Measurements from ENCODE around the gene EXOC3L4. TPM values are rescaled to one million over a fixed set of nuclear protein-coding genes. Genes with fewer than 3 reads are reported as not detected.

EXOC3L4 gene
- total RNA-seq, 1 donor from 2014 or later = not detected

- FAIRE-seq = no peak
Observed at GRCh38 chr14:103067231-103067954, 27.1 kb upstream of the EXOC3L4 start.

GRCh38 chr14:103068351-103069073 lies 26.0 kb upstream of the EXOC3L4 start:
- no peaks in the 10 kb centered on the region for H3K36me3 Mint-ChIP-seq (ENCODE audit: low read depth, unreplicated experiment)
- no peak for FAIRE-seq

More at GRCh38 chr14:103067231-103067954, 27.1 kb upstream of the EXOC3L4 start:
- peak overlapping the region; percentile 23 for H3K27ac Mint-ChIP-seq (ENCODE audit: unreplicated experiment)
- H3K4me1 Mint-ChIP-seq (ENCODE audit: low read depth, unreplicated experiment) = peaks cover 2% of the 10 kb centered on the region
- H3K36me3 Mint-ChIP-seq (ENCODE audit: low read depth, unreplicated experiment) = no peaks in the 10 kb centered on the region
- Histone ChIP-seq H3K27ac (ENCODE audit: low read depth, low read length) (no peak overlapping the region), H3K4me1 (ENCODE audit: insufficient read depth, low read length) (no peaks in the 10 kb centered on the region), H3K36me3 (ENCODE audit: insufficient read depth, low read length) (no peaks in the 10 kb centered on the region), H4K20me1 (ENCODE audit: insufficient read depth, low read length) (no peaks in the 10 kb centered on the region), H3K9me3 (ENCODE audit: insufficient read depth, low read depth, low read length) (no peaks in the 10 kb centered on the region), H3K79me2 (ENCODE audit: insufficient read depth, low read length) (no peaks in the 10 kb centered on the region), H3K9ac (ENCODE audit: low read length) (no peak overlapping the region), H3K4me2 (ENCODE audit: low read length) (no peak overlapping the region), H3K4me3 (ENCODE audit: insufficient read depth, low read depth, low read length) (no peak overlapping the region), H3K27me3 (ENCODE audit: insufficient read depth, low read length) (no peaks in the 10 kb centered on the region), H2AFZ (ENCODE audit: low read depth, low read length) (no peak overlapping the region)
- peaks cover 8% of the 10 kb centered on the region for H3K27me3 Mint-ChIP-seq (ENCODE audit: low read depth, unreplicated experiment)
- DNase-seq (ENCODE audit: low read depth) = peak; percentile 34
- TF ChIP-seq EZH2 (IDR thresholded peaks at IDR 0.05; ENCODE audit: insufficient read depth, low read length) = no peak
- TF ChIP-seq CTCF (IDR thresholded peaks at IDR 0.05; ENCODE audit: insufficient read depth, low read depth, low read length) = no peak
- H3K9me3 Mint-ChIP-seq (ENCODE audit: unreplicated experiment) = no peaks in the 10 kb centered on the region
- H3K4me3 Mint-ChIP-seq (ENCODE audit: unreplicated experiment) = no peak overlapping the region

More at GRCh38 chr14:103068351-103069073, 26.0 kb upstream of the EXOC3L4 start:
- no peaks in the 10 kb centered on the region for H3K27me3 ChIP-seq (ENCODE audit: insufficient read depth, low read length)
- peaks cover 2% of the 10 kb centered on the region for H3K4me1 Mint-ChIP-seq (ENCODE audit: low read depth, unreplicated experiment)
- no peak overlapping the region for H3K27ac ChIP-seq (ENCODE audit: low read depth, low read length)
- no peak overlapping the region for H3K4me3 ChIP-seq (ENCODE audit: insufficient read depth, low read depth, low read length)
- no peak for DNase-seq (ENCODE audit: low read depth)
- H3K9ac ChIP-seq (ENCODE audit: low read length) = no peak overlapping the region
- no peaks in the 10 kb centered on the region for H3K79me2 ChIP-seq (ENCODE audit: insufficient read depth, low read length)
- no peak overlapping the region for H3K4me3 Mint-ChIP-seq (ENCODE audit: unreplicated experiment)
- H2AFZ ChIP-seq (ENCODE audit: low read depth, low read length) = no peak overlapping the region
- peaks cover 12% of the 10 kb centered on the region for H3K27me3 Mint-ChIP-seq (ENCODE audit: low read depth, unreplicated experiment)
- no peaks in the 10 kb centered on the region for H3K36me3 ChIP-seq (ENCODE audit: insufficient read depth, low read length)
- H3K27ac Mint-ChIP-seq (ENCODE audit: unreplicated experiment) = no peak overlapping the region
- no peaks in the 10 kb centered on the region for H3K4me1 ChIP-seq (ENCODE audit: insufficient read depth, low read length)
- H3K9me3 Mint-ChIP-seq (ENCODE audit: unreplicated experiment) = no peaks in the 10 kb centered on the region
- H3K9me3 ChIP-seq (ENCODE audit: insufficient read depth, low read depth, low read length) = no peaks in the 10 kb centered on the region
- TF ChIP-seq CTCF (IDR thresholded peaks at IDR 0.05; ENCODE audit: insufficient read depth, low read depth, low read length) (no peak), EZH2 (IDR thresholded peaks at IDR 0.05; ENCODE audit: insufficient read depth, low read length) (no peak)
- no peaks in the 10 kb centered on the region for H4K20me1 ChIP-seq (ENCODE audit: insufficient read depth, low read length)
- no peak overlapping the region for H3K4me2 ChIP-seq (ENCODE audit: low read length)

All from astrocyte (in vitro differentiated cells and primary cell).